HG03159 (cell line): ENCODE results near the gene SLC15A4.
"Not testable (repeated sequence)": the region's sequence is repeated elsewhere in the genome, so short reads cannot be mapped to it uniquely, and the experiment has no call there.

Source experiments
- ATAC-seq: cut with Tn5 transposase; IDR thresholded peaks from one replicate; pipeline ENCODE4 v1.9.1; 2021; ENCODE audit warnings: mild to moderate bottlenecking, moderate library complexity; ENCODE audit not compliant: unreplicated experiment

SLC15A4 gene

DNA sequence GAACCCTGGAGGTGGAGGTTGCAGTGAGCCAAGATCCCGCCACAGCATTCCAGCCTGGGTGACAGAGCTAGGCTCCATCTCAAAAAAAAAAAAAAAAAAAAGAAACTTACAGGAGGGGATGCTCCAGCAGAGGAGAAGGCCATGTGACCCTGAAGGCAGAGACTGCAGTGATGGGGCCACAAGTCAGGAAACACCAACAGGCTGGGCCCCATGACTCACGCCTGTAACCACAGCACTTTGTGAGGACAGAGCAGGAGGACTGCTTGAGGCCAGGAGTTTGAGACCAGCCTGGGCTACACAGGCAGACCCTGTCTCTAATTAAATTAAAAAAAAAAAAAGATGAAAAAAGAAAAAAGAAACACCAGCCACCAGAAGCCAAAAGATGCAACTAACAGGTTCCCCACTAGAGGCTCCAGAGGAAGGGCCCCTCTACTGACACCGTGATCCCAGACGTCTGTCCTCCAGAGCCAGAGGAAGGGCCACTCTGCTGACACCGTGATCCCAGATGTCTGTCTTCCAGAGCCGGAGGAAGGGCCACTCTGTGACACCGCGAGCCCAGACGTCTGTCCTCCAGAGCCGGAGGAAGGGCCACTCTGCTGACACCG is 20.4 kb upstream of the SLC15A4 start:
- ATAC-seq = no peak

DNA sequence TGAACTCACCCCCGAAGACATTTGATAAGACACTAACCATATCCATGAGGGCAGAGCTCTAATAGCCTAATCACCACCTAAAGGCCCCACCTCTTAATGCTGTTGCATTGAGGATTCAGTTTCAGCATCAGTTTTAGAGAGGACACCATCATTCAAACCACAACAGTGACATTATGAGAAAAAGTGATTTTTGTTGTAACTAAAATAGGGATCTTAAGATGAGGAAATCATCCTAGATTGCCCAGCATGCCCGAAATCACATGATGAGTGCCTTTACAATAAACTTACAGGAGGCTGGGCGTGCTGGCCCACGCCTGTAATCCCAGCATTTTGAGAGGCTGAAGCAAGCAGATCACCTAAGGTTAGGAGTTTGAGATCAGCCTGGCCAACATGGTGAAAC is 19.8 kb upstream of the SLC15A4 start:
- ATAC-seq = no peak

DNA sequence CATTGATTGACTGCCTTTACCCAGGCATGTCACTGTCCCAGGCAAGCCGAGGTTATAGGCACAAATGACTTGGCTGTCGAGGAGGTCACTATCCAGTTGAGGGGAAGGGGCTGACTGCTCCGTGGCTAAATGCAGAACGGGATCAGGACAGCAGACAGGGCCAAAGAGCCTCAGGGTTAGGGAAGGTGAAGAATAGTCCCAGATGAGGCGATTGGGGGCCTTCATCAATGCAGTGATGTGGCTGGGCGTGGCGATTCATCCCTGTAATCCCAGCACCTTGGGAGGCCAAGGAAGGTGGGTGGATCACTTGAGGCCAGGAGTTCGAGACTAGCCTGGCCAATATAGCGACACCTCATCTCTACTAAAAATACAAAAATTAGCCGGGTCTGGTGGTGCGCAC is 18.8 kb upstream of the SLC15A4 start:
- ATAC-seq = no peak

DNA sequence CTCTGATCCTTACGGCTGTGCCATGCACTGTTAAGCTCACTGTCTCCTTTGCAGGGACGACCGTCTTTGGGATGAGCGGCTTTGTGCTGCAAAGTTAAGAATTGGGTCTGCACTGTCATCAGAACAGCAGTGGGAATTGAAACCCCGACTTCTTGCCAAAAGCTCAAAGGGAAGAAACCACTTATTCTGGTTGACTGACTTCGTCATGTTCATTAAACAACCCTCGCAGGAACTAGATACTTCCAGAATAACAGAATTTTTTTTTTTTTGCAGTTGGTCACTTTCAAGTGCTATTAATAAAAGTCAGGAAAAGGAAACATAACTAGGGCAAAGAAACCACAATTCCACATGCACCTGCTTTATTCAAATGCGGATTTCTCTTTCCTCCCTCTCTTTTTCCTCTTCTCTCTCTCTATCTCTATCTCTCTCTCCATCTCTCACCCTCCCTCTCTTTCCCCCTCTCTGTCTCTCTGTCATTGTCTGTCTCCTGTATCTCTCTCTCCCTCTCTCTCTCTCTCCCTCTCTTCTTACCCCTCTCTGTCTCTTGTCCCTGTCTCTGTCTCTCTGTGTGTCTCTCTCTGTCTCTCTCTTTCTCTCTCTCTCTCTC is 17.2 kb upstream of the SLC15A4 start:
- ATAC-seq = peak; percentile 71

DNA sequence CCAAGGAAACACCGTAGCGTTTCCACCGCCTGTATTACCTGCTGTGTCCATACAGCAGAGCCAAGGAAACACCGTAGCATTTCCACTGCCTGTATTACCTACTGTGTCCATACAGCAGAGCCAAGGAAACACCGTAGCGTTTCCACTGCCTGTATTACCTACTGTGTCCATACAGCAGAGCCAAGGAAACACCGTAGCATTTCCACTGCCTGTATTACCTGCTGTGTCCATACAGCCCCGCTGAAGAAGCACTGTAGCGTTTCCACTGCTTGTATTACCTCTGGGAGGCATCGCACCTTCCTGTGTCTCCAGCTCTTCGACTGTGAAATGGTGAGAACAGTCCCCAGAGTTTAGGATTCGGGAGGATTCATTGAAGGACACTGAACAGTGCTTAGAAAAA is 16.1 kb upstream of the SLC15A4 start:
- ATAC-seq = not testable (repeated sequence)

DNA sequence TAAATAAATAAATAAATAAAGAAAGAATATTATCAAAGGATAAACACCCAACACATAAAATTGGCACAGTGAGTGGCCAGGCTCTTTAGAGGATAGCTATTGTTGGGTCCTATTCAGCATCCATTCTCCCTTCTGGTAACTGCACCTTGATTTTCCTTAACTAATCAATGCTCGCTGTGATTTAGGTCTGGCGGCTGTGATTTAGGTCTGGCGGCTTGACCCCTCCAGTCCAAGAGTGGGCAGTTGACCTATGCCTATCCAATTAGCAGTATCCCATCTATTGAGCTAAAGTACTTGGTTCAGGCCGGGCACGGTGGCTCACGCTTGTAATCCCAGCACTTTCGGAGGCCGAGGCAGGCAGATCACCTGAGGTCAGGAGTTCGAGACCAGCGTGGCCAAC is 9.7 kb upstream of the SLC15A4 start:
- no peak for ATAC-seq

DNA sequence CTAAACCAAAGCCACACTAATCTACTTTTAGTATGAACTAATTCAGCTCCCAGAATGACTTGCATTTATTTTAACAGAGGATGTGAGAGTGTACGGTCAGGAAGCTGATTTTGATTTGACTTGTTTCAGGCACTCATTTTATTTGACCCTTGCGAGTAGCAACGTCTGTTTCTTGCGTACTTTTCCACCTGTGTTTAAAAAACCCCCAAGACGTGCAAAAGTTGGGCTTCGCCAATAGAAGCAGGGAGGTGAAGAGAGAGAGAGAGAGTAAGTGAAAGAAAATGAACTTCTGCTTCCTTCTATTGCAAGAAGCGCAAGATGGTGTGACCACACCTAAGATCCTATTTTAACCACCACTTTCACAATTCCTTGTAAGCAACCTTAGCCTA is 6.7 kb upstream of the SLC15A4 start:
- peak; percentile 49 for ATAC-seq

DNA sequence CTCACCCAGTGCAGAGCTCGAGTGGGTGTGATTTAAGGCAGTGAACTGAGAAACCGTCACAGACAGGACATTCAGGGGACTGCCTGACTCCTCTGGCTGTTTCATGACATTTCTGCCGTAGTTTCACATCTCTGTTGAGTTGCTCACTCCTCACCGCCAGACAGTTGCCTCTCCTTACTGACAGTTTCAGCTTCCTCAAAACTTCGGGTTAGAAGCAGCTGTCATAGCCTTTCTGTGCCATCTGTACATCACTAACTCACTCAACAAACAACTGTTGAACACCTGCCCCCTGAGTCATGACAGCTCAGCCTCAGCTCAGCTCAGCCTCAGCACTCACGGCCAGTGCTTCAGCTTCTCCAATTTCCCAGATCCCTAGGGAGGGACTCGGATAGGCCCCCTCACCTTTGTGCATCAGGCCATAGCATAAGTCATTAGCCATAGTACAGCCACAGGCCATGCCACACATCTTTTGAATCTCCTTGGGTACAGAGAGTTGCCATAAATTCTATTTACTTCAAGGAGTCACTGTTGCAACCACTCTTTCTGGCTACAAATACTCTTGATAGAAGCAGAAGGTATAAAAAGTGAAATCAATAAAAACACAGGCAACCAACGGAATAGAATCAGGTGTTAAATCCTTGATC is 6.2 kb upstream of the SLC15A4 start:
- ATAC-seq = peak; percentile 93

DNA sequence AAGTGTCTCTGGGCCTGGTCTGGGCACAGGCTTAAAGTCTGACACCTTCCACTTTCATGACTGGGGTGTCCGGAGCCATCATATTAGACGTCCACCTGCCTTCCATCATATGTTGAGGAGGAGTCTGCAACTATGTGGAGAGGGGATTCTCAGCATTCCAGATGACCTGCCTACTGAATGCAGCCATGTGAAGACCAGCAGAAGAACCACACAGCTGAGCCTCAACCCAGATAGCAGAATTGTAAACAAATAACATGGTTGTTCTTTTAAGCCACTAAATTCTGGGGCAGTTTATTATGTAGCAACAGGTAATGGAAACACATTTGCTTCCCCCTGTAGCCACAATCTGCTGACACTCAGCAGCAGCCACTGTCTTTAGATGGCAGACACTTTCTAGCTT is 4.0 kb upstream of the SLC15A4 start:
- no peak for ATAC-seq

DNA sequence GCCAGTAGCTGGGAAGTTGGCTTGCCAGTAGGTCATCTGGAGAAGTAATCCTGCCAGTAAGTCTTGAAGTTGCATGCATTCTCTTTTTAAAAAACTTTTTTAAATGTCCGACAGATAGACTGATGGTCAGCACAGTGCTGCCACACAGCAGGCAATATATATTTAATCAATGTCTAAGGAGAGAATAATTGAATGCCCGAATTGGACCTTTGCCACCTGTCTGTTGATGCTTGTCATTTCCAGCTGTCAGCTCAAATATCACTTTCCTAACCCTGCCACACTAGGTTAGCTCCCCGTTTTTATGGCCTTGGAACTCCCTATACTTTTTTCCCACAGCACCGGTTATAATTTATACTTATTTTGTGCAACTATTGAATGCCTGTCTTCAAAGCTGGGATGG is 2.1 kb upstream of the SLC15A4 start:
- no peak for ATAC-seq

DNA sequence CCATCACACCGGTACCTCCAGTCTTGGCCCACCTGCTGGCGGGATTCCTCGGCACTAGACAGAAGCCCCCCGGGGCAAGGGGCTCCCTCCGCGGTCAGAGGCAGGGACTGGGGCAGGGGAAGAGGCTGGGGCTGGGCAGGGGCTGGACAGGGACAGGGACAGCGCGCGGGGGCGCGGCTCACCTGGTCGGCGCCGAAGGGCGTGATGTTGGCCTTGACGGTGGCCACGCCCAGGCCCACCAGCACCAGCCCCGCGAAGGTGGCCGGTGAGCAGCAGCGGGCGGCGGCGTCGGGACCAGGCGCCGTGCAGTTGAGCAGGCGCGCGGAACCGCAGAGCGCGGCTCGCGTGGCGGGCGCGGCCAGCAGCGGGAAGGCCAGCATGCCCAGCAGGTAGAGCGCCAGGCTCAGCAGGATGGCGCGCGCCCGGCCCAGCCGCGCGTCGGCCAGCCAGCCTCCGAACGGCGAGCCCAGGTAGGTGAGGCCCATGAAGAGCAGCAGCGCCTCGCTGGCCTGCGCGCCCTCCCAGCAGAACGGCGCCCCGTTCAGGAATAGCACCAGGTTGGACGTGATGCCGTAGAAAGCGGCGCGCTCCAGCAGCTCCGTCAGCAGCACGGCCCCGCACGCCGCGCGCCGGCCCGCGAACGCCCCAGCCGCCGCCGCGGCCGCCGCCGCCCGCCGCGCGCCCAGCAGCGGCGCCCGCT is 392 bp downstream of the SLC15A4 start:
- ATAC-seq = peak; percentile 26

DNA sequence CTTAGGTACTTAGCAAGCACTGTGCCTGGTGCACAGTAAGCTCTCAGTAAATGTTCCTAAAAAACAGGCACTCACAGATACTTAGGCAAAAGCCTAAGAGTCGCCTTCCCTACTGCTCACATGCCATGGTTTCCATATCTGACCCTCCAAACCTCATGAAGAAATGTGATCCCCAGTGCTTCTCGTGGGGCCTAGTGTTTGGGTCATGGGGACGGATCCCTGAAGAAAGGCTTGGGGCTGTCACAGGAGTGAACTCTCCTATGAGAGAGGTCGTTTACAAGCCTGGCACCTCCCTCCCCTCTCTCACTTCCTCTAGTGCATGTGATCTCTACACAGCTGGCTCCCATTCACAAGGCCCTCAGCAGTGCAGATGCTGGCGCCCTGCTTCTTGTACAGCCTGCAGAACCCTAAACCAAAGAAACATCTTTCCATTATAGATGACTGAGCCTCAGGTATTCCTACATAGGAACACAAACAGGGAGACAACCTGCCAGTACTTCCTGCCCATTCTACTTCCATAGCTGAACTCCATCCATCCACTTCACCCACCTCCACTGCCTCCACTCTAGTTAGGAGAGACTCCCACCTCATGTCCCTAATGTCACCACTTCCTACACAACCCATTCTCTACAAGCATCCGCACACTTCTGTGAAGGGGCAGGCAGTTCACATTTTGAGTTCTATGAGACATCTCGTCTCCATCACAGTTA is 2.9 kb downstream of the SLC15A4 start:
- ATAC-seq = peak; percentile 60

DNA sequence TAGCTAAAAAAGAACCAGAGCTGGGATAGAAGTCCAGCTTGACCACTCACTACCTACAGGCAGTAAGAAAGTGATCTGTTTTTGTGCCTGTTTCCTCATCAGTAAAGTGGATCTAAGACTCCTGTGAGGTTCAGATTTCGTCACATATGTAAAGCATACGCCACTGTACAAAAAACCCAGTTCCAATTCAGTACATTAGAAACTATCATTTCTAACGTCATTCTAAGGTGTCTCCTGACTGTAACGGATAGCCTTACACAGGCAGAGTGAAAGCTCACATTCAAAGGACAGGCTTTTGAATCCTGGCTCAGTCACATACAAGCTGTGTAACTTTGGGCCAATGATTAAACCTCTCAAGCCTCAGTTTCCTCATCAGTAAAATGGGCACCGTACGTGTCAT is 3.5 kb downstream of the SLC15A4 start:
- ATAC-seq = no peak

DNA sequence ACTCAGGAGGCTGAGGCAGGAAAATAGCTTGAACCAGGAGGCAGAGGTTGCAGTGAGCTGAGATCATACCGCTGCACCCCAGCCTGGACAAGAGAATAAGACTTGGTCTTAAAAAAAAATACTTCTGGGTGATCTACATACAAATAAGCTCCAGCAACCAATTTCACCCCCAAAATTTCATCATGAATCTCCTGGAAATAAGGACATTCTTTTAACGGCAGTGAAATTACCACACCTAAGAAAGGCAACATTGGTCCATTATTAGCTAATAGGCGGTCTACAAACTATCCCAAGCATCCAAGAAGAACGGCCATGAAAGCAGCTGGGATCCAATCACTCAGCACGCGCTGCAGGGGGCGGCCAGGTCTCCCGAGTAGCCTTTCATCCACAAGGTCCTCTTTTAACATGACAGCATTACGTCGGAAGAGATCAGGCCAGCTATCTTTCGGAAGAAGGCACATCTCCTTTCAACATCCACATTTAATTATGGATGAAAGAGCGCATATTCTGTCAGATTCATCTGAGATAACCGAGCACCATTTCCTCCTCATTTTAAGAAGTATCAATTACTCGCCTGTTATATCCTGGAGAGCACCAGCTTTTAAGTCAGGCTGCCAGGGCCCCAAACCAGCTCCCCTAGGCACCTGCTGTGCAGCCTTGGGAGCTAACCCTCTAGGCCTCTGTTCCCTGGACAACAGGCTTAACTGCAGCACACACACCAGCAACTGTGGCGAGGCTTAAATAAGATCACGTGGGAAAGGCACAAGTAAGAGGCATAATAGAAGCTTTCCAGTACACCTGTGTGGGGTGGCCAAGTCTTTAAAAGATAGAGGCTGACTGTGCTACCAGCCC is 4.2 kb downstream of the SLC15A4 start:
- no peak for ATAC-seq

DNA sequence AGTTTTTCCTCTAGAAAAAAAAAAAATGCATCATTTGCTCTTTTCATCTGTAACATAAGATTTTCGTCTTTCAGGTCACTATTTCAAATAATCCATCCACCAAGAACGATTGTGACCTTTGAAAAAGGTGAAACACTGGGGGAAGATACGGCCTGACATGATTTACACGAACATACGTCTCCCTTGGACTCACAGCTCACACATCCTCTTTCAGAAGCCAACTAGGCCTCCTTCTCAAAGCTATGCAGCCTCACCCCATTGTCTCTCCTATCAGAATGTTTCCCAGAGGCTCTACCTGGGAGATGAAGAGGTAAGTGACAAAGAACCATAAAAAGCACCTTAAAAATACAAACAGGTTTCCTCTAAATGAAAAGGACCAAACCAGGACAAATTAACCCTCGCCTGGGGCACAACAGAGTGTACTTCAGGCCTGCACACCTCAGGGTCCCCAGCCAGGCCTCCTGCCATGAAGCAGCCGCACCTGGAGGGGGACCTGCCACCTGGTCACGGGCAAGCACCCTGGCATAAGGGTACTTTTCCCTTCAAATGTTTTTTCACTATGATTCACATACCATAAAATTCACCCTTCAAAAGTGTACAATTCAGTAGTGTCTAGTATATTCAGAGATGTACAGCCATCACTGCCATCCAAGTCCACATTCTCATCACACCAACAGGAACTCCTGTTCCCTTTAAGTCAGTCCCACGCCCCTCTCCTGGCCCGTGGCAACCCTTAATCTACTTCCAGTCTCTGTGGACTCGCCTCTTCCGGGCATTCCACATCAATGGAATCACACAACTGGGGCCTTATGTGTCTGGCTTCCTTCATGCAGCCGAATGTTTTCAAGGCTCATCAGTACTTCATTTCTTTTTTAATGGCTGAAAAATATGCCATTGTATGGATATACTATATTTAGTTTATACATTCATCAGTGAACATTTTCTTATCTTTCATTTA is 5.4 kb downstream of the SLC15A4 start:
- peak; percentile 40 for ATAC-seq

DNA sequence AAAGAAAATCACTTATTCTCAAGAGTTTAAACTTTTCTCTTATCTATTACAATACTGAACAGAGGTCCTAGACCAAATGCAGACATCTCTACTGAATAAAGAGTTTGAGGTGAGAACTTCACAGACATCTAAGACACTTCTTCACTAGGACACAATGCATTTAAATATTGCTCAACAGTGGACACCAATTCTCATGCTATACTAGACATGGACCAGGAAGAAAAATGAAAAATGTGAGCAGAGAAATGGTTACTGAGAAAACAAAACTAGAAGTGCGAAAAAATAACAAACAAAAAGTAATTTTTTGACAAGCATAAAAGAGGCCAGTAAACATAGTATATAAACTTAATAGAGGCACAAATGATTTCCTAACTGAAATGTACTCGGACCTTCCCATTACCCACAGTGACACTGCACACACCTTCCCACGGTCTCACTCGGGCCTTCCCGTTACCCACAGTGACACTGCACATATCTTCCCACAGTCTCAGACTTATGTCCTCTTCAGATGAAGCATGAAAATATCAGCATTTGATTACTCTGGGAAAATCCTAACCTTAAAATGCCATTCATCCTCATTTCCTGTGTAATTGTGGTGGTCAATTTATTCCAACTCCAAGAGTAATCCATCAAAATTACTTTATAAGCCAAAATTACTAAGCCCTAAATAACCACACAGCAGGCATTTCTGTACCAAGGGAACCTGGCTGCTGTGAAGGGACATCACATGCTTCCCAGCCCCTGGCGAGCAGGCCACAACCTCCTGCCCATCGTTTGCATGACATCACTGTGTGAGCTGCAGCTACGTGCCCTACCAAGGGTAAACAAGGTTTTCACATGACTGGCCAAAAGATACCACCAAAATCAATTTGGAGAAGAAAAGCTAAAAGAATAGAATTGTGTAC is 6.4 kb downstream of the SLC15A4 start:
- ATAC-seq = peak; percentile 35

DNA sequence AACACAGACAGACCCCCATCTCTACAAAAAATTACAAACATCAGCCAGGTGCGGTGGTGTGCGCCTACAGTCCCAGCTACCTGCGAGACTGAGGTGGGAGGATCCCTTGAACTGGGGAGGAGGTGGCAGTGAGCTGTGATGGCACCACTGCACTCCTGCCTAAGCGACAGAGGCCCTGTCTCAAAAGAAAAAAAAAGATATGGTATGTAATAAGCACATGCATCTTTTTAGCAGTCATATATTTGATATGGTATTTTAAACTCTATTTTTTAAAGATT is 7.2 kb downstream of the SLC15A4 start:
- ATAC-seq = no peak

DNA sequence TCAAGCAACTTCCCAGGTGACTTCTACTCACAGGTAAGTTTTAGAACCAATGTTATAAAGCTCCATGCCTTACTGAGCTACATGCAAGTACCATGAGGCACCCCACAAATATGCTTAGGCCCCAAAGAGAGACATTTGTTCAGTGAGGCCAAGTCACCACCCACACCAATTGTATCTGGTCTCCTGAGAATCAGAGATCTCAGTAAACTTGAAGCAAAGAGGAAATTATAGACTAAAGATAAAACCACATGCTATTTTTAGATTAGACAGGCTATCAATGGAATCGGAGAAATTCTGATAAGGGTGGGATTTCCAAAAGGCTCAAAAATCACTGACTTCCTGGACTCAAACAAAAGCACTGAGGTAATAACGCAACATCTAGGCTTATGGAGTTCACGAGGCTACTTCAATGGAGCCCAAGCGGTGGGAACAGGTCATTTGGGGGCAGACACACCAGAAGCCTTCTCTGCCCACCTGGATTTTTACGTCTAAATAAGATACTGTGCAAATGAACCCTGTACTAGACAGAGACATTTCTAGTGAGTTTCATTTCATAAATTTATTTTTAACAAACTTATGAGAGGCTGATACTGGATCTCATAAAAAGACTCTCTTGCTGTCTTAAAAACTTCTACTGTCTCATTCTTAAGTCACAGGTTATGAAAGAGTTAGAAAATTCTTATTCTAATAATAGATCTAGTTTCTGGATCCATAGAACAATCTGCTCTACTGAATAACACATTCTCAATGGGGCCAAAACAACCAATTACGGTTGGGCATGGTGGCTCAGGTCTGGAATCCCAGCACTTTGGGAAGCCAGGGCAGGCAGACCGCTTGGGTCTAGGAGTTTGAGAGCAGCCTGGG is 7.7 kb downstream of the SLC15A4 start:
- ATAC-seq = no peak
